Heart left ventricle (tissue), 16 donors: ENCODE results near the gene MAML1. TPM values are rescaled to one million over a fixed set of nuclear protein-coding genes. Genes with fewer than 3 reads are reported as not detected.

Source experiments
- ATAC-seq, 4 donors: fragments of 200-7000 bp; cut with Tn5 transposase; one replicate each; pipeline ENCODE4 v1.9.1; 2020 to 2022; ENCODE audit warnings: moderate library complexity in 4 of 4, mild to moderate bottlenecking in 3 of 4, moderate number of reproducible peaks in 1 of 4
- DNase-seq, 5 donors: peaks; one replicate each; pipeline ENCODE4 v3.0.0-alpha.2; 2020
- H3K27ac ChIP-seq, 12 donors: fragments of 200-600 bp; sonication (generic) in 4 of 12; one replicate each; pipeline versions ENCODE4 v1.5.0 to v1.8.0; 2016 to 2022; ENCODE audit warnings: mild to moderate bottlenecking in 2 of 12
- H3K27me3 ChIP-seq, 9 donors: fragments of 200-600 bp; sonication (generic) in 2 of 9; one replicate each; pipeline versions ENCODE4 v1.5.1 to v1.8.0; 2016 to 2022; ENCODE audit warnings: mild to moderate bottlenecking in 3 of 9
- H3K36me3 ChIP-seq, 9 donors: fragments of 200-600 bp; sonication (generic) in 2 of 9; one replicate each; pipeline versions ENCODE4 v1.5.0 to v1.8.0; 2018 to 2022; ENCODE audit warnings: mild to moderate bottlenecking in 2 of 9
- H3K4me1 ChIP-seq, 12 donors: fragments of 200-600 bp; sonication (generic) in 4 of 12; one replicate each; pipeline versions ENCODE4 v1.5.0 to v1.8.0; 2016 to 2022; ENCODE audit warnings: mild to moderate bottlenecking in 3 of 12
- H3K4me3 ChIP-seq, 12 donors: fragments of 200-600 bp; sonication (generic) in 4 of 12; one replicate each; pipeline versions ENCODE4 v1.5.0 to v1.8.0; 2017 to 2022; ENCODE audit warnings: mild to moderate bottlenecking in 9 of 12, moderate library complexity in 4 of 12
- H3K9me3 ChIP-seq, 12 donors: fragments of 200-600 bp; sonication (generic) in 4 of 12; one replicate each; pipeline versions ENCODE4 v1.5.0 to v1.8.0; 2016 to 2022; ENCODE audit warnings: mild to moderate bottlenecking in 1 of 12
- POLR2A ChIP-seq, 2 donors: fragments of 450-650 bp; IDR thresholded peaks; one replicate each; pipeline ENCODE4 v1.6.1; 2017; ENCODE audit warnings: antibody characterized with exemption in 2 of 2, mild to moderate bottlenecking in 2 of 2, moderate library complexity in 2 of 2
- WGBS, 4 donors: extraction: QIAGEN DNeasy Blood & Tissue Kit in 2 of 4; methylation state at CpG; one replicate each; pipeline versions ENCODE4 v1.1.5 to v1.1.7; 2013 to 2018; 5-methylcytosine and 5-hydroxymethylcytosine counted together
- intact Hi-C, 10 donors: fragments of 100-400 bp; cut with DNase I; formaldehyde crosslinking; loops; one replicate each; pipeline versions ENCODE4 v1.11.1 to v1.14.2; 2022
- polyA plus RNA-seq, 2 donors: library from polyadenylated mRNA; stranded (reverse); fragments of 200-250 nt; gene quantifications; one replicate each; pipeline ENCODE4 v1.2.3, GENCODE V29; 2013
- total RNA-seq, 9 donors: library from RNA; depleted of rRNA in 2 of 9; stranded (reverse); fragments of >200 nt in 2 of 9; fragmentation: NEBNext Ultra II Directional in 3 of 9; extraction: Animal tissue kit (Norgen Biotek cat#: 25700) in 3 of 9; gene quantifications; one replicate each; pipeline versions ENCODE4 v1.1.0 to v1.2.4, GENCODE V29; 2016 to 2023
- TF ChIP-seq, protein P1 (sequence below), 12 donors: fragments of 200-600 bp; sonication (generic) in 4 of 12; IDR thresholded peaks; one replicate each; pipeline versions ENCODE4 v1.5.0 to v1.8.0; 2018 to 2022; ENCODE audit warnings: antibody characterized with exemption in 12 of 12, mild to moderate bottlenecking in 5 of 12
- donor health status: ischemic (EF 13 %, LVEDD 7.1; RV severe dilation, severe dysfunction).
- donor health status: healthy with polysubstance abuse.
- donor health status: DM: no; HTN: yes; CAD: no.
- donor health status: DM: no; HTN: no; CAD: no.
- donor health status: ischemic (EF 25% LVEDD 6.9; RV normal size, moderate dysfunction).
- donor health status: ischemic (EF 25% LVEDD 5.7; RV mildly dilated, moderate dysfunction).
- donor health status: healthy.
- donor health status: DM: yes; HTN: yes; CAD: no.
- donor health status: ischemic (EF 35%, LVEDD 5.7; RV mildly dilated, moderate dysfunction).
- donor health status: nonischemic (EF 11% LVEDD 7.7; RV severe dilation, severe dysfunction).
- donor health status: DM: yes; HTN: yes; CAD: no.
- donor health status: PGD.
- donor health status: ischemic (EF 29% LVEDD 5.4; RV normal size, mild dysfunction).
- donor health status: nonischemic (EF 23%, LVEDD 6.1; RV moderate dilation, normal function).

MAML1 gene
- total and polyA plus RNA-seq, 11 donors: 6.9 to 18.0 (median 11.8) TPM

- intact Hi-C loops: no loop called here
- DNase-seq: no peak
- Histone ChIP-seq H3K9me3 (no peaks in the 10 kb centered on the region), H3K4me3 (peak overlapping the region in 1 of 12 donors; percentile 15), H3K27me3 (no peaks in the 10 kb centered on the region), H3K27ac (peak overlapping the region in 2 of 12 donors; percentile 15 to 71), H3K4me1 (peaks cover 0 to 63% (median 0%) of the 10 kb centered on the region in 12 donors), H3K36me3 (peaks cover 2 to 81% (median 61%) of the 10 kb centered on the region in 9 donors)
- peak in 3 of 4 donors; percentile 31 to 63 (median 48) for ATAC-seq
- WGBS, 4 donors: 54 to 71% (median 65%) methylated on average over 9 of the region's 9 CpGs
- TF ChIP-seq POLR2A (IDR thresholded peaks at IDR 0.05): no peak
- TF ChIP-seq, protein P1, sequence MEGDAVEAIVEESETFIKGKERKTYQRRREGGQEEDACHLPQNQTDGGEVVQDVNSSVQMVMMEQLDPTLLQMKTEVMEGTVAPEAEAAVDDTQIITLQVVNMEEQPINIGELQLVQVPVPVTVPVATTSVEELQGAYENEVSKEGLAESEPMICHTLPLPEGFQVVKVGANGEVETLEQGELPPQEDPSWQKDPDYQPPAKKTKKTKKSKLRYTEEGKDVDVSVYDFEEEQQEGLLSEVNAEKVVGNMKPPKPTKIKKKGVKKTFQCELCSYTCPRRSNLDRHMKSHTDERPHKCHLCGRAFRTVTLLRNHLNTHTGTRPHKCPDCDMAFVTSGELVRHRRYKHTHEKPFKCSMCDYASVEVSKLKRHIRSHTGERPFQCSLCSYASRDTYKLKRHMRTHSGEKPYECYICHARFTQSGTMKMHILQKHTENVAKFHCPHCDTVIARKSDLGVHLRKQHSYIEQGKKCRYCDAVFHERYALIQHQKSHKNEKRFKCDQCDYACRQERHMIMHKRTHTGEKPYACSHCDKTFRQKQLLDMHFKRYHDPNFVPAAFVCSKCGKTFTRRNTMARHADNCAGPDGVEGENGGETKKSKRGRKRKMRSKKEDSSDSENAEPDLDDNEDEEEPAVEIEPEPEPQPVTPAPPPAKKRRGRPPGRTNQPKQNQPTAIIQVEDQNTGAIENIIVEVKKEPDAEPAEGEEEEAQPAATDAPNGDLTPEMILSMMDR (IDR thresholded peaks at IDR 0.05): no peak
Observed at GRCh38 chr5:179777909-179778308, 45.3 kb downstream of the MAML1 start.

DNA sequence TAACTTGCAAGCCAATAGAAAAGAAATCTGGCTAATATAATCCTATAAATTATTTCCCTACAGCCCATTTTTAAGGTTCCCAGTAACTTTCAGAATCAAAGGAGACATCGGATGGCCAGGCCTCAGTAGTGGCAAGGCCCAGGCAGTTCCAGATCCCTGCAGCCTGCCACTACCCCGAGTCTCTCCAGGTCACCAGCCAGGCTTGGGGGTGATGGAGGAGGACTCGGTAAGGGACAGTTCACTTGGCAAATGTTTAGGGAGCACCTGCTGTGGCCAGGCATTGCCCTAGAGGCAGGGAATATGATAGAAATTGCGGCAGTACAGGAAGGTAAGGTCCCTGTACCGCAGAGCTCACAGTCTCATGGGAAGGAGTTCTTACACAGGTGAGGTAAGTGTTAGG, 46.0 kb downstream of the MAML1 start:
- Histone ChIP-seq H3K9me3 (no peaks in the 10 kb centered on the region), H3K4me1 (peaks cover 0 to 63% (median 0%) of the 10 kb centered on the region in 12 donors), H3K27ac (peak overlapping the region in 1 of 12 donors; percentile 71), H3K36me3 (peaks cover 0 to 75% (median 54%) of the 10 kb centered on the region in 9 donors), H3K27me3 (no peaks in the 10 kb centered on the region), H3K4me3 (no peak overlapping the region)
- intact Hi-C loops: no loop called here
- ATAC-seq: no peak
- WGBS, 4 donors: 87 to 97% (median 95%) methylated on average over 5 of the region's 5 CpGs
- DNase-seq: no peak
- TF ChIP-seq, protein P1 (IDR thresholded peaks at IDR 0.05): no peak
- no peak for TF ChIP-seq POLR2A (IDR thresholded peaks at IDR 0.05)

DNA sequence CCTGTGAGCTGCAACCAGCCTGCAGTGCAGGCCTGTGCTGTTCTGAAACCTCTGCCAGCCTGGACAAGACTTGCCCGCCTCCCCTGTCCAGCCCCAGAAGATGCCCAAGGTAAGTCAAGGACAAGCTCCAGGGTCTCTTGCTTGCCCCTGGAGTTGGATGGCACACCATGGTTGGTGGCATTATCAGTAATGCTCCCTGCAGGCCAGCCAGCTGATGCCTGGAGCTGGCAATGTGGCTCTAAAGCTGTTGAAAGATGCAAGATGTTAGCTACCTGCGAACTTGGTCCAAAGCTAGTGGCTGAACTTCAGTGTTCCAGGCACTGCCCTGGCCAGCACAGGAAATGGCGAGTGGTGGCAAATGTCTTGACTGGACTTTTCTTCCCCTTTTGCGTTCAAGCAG, 47.2 kb downstream of the MAML1 start:
- TF ChIP-seq POLR2A (IDR thresholded peaks at IDR 0.05): no peak
- TF ChIP-seq, protein P1 (IDR thresholded peaks at IDR 0.05): no peak
- intact Hi-C loops: no loop called here
- no peak overlapping the region for H3K4me3 ChIP-seq
- H3K36me3 ChIP-seq: peaks cover 0 to 62% (median 42%) of the 10 kb centered on the region in 9 donors
- H3K27ac ChIP-seq: peak overlapping the region in 1 of 12 donors; percentile 30
- DNase-seq (peak in 1 of 5 donors; percentile 51), ATAC-seq (no peak)
- H3K9me3 ChIP-seq: no peaks in the 10 kb centered on the region
- WGBS, 4 donors: 73 to 90% (median 83%) methylated on average over 3 to 4 of the region's 4 CpGs
- H3K27me3 ChIP-seq: no peaks in the 10 kb centered on the region
- peaks cover 0 to 63% (median 0%) of the 10 kb centered on the region in 12 donors for H3K4me1 ChIP-seq

- ATAC-seq (peak in 1 of 4 donors; percentile 41), DNase-seq (peak in 2 of 5 donors; percentile 31 to 59)
- 84 to 96% (median 89%) methylated on average over 7 of the region's 7 CpGs for WGBS, 4 donors
- Histone ChIP-seq H3K27ac (peak overlapping the region in 1 of 12 donors; percentile 30), H3K9me3 (no peaks in the 10 kb centered on the region), H3K36me3 (peaks cover 0 to 57% (median 37%) of the 10 kb centered on the region in 9 donors), H3K27me3 (no peaks in the 10 kb centered on the region), H3K4me3 (no peak overlapping the region), H3K4me1 (peaks cover 0 to 61% (median 0%) of the 10 kb centered on the region in 12 donors)
- TF ChIP-seq POLR2A (IDR thresholded peaks at IDR 0.05): no peak
- TF ChIP-seq, protein P1 (IDR thresholded peaks at IDR 0.05): no peak
- intact Hi-C loops: no loop called here
Observed at GRCh38 chr5:179780362-179780761, 47.7 kb downstream of the MAML1 start.
